Smooth muscle cell of the brain vasculature (primary cell): Measurements from ENCODE around the gene ITGA1.
"Not testable (repeated sequence)": the region's sequence is repeated elsewhere in the genome, so short reads cannot be mapped to it uniquely, and the experiment has no call there.

Experiments
- DNase-seq: peaks from one replicate; pipeline ENCODE4 v3.0.0-alpha.2; 2012; ENCODE audit warnings: low read depth, low spot score

ITGA1 gene

DNA sequence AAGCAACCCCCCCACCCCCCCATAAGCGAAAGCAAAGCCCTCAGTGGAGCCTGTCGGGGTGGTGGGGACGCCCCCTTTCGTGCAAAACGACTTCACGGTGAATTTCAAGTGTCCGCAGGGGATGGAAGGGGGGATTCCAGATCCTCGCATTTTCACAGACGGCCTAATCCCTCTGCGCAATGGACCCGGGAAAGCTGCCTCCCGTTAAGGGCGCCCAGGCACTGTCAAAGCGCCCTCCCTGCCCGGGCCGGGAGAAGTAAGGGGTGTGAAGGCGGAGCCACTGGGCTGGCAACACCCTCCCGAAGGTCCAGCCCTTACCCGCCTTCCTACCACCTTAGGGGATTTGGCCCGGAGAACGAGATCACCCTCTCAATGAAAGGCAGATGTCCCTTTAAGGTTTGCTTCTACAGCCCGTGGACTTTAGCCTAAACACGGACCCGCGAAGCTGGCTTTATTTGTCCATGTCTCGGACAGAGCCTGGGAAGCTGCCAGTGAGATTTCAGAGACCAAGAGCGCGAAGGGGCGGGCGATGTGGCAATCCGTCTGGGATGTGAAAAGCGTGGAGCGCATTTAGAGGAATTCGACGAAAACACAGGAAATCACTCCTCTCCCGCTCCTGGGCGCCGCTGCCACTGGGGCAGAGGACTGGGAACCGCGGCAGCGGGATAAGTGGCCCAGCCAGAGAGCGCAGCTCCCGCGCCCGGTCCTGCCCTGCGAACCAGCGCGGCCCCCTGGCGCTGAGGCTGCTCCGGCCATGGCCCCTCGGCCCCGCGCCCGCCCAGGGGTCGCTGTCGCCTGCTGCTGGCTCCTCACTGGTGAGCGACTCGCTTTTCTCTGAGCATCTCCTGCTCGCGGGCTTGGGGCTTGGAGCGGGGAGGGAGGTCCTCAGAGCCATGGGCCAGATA lies at the start of gene ITGA1, which contains the start of gene PELO:
TSS of gene ITGA1 (plus strand) at position 317 of the 905 bp plus-strand sequence. CDS start at position 755, 438 bp downstream.
TSS of gene PELO (plus strand) at position 317 of the 905 bp plus-strand sequence. CDS start 12,479 bp downstream, outside the sequence.
- DNase-seq: peak; percentile 49

DNA sequence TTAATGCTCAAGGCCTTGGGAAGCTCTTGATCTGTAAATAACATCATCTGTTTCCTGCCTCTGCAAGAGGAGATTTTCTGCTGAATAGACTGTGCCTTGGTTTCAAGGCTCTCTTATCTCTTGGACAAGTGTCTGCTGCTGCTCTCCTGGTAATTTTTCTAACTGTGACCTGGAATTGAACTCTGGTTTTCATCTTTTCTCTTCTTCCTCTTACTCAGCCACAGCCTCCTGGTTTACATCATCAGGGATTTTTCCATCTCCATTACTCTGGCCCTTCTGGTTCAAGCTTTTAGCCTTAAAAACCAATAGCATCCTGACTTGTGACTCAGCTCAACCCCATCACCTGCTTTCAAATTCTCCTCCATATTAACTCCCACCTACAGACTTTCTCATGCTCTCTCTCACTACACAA lies 49.6 kb upstream of the ITGA1 start:
- no peak for DNase-seq

GRCh38 chr5:52740007-52740406 lies 47.7 kb upstream of the ITGA1 start:
- DNase-seq: no peak

DNA sequence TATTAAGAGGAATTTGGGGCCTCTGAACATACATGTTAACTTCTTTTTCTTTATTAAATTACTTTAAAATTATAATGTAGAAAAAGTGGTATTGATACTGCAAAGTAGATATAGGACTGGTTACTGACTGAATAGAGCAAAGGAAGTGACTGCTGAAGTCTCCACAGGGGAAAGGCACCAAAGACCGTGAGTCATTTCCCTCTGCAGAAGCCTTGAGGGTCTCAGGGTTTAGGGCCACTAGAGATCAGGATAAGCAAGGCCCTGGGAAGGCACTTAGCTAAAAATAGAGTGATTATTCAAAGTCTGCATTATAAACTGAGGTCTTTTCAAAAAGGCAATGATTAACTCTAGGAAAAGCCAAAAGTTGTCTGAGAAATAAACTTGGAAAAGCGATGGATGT lies 44.7 kb upstream of the ITGA1 start:
- DNase-seq: no peak

- DNase-seq: no peak
Observed at GRCh38 chr5:52743529-52743928, 44.2 kb upstream of the ITGA1 start.

- DNase-seq: no peak
Observed at GRCh38 chr5:52743970-52744369, 43.7 kb upstream of the ITGA1 start.

DNA sequence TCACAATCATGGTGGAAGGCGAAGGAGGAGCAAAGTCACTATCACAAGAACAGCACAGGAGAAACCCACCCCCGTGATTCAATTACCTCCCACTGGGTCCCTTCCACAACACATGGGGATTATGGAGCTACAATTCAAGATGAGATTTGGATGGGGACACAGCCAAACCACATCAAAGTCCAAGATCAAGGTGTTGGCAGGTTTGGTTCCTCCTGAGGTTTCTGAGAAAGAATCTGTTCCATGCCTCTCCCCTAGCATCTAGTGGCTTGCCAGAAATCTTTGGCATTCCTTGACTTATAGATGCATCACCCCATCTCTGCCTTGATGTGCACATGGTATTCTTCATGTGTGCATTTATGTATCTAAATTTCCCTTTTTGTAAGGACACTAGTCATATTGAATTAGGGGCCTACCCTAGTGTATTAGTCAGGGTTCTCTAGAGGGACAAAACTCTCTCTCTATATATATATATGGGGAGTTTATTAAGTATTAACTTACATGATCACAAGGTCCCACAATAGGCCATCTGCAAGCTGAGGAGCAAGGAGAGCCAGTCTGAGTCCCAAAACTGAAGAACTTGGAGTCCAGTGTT lies 42.8 kb upstream of the ITGA1 start:
- DNase-seq: not testable (repeated sequence)

DNA sequence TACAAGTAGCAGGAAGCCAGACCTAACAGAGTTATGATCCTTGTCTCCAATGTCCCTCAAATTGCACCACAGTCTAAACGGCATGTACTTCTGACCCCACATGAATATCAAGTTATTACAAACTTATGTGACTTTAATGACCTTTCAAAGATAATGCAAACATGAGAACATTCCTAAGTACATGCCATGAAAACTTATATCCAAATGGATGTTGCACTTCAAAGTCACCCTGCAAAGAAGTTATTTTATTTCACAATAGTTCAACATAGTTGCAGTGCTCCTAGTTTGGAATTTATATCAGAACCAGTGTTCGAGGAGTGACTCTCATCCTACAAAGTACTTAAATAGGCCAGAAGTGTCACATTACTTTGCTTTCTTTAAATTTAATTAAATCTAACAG lies 41.2 kb upstream of the ITGA1 start:
- no peak for DNase-seq

DNA sequence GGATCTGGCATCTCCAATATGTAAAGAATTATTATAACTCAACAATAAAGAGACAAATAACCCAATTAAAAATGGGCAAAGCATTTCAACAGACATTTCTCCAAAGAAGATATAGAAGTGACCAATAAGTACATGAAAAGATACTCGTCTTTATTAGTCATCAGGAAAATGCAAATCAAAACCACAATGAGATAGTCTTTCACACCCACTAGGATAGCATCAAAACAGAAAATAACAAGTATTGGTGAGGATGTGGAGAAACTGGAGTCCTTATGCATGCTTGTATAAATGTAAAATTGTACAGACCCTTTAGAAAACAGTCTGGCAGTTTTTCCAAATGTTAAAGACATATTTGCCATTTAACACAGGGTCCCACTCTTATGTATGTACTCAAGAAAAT lies 39.1 kb upstream of the ITGA1 start:
- DNase-seq: no peak

GRCh38 chr5:52749666-52750065 lies 38.0 kb upstream of the ITGA1 start:
- no peak for DNase-seq

DNA sequence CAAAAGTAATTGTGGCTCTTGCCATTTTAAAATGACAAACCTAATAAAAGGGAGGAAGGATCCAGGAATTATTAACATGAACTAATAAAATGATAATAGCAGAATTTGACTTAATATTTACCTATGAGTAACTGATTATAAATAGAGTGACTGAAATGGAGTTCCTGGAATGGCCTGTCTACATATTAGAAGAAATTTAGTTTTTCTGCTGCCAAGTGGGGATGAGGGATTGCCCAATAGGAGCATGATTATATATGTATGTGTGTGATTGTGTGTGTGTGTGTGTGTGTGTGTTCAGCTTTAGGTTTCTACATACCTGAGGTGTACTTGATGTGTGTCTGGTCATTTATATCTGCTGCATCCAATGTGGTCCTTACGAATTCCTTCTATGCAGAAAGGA lies 36.6 kb upstream of the ITGA1 start:
- DNase-seq: no peak

GRCh38 chr5:52754051-52754450 lies 33.7 kb upstream of the ITGA1 start:
- DNase-seq: no peak

- no peak for DNase-seq
Observed at GRCh38 chr5:52757527-52757926, 30.2 kb upstream of the ITGA1 start.

DNA sequence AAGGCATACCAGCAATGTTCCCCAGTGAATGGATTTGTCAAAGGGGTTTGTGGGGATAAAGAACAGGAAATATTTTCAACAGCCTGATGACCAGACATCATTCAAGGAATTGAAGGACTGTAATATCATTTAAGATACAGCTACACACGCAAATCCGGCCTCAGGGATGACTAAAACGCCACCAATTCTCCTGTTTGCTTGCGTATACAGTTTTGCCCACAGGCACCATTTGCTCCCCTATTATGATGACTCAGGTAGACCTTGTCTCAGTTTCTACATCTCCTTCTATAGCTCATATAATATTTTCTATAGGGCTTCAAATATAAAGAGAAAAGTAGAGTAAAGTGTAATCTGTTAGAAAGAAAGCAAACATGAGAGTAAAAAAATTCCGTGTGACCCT lies 29.7 kb upstream of the ITGA1 start:
- DNase-seq: no peak

DNA sequence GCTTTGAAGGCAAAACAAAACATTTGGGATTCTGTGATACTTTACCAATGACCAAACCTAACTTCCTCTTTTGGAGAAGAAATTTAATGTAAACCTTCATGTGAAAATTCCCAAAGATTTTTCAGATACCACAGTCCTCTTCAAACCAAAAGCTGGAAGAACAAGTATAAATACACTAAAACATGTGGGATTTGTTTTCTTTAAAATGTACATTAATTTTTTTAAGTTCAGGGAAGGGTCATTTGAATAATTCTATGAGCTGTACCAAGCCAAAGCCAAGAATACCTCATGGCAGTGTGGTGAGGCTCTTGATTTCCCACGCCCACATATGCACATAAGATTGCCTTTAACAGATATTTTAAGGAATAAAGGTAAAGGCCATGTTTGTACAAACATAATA lies 28.4 kb upstream of the ITGA1 start:
- no peak for DNase-seq

DNA sequence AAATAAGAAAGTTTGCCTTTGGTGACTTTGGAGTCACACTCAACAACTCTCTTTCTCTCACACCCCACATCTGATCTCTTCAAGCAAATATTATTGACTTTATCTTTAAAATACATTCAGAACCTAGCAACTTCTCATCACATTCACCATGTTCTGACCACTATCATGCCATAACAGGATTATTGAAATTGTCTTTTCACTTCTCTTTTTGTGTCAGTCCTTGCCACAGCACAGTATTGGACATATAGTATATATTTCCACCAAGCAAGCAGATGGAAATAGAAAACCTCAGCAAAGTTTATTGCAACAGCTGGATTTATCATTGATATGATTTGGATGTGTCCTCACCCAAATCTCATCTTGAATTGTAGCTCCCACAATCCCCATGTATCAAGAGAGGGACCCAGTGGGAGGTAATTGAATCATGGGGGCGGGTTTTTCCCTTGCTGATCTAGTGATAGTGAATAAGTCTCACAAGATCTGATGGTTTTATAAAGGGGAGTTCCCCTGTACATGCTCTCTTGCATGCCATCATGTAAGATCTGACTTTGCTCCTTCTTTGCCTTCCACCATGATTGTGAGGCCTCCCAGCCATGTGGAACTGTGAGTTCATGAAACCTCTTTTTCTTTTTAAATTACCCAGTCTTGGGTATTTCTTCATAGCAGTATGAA lies 26.9 kb upstream of the ITGA1 start:
- DNase-seq: no peak

DNA sequence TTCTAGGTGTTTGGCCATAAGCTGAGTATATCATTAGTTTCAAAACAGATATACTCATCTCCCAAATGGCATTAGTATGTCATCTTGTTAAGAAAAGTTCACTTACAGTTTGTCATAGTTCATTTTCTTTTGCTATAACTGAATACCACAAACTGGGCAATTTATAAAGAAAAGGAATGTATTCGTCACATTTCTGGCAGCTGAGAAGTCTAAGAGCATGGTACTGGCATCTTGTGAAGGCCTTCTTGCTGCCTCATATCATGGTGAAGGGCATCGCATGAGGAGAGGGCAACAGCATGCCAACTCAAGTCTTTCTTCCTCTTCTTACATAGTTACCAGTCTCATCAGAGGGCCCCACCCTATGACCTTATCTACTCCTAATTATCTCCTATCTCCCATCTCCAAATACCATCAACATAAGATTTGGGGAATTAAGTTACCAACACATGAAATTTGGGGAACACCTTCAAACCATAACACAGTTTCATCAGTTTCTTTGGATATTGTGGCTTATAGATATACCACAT lies 20.4 kb upstream of the ITGA1 start:
- DNase-seq: no peak

DNA sequence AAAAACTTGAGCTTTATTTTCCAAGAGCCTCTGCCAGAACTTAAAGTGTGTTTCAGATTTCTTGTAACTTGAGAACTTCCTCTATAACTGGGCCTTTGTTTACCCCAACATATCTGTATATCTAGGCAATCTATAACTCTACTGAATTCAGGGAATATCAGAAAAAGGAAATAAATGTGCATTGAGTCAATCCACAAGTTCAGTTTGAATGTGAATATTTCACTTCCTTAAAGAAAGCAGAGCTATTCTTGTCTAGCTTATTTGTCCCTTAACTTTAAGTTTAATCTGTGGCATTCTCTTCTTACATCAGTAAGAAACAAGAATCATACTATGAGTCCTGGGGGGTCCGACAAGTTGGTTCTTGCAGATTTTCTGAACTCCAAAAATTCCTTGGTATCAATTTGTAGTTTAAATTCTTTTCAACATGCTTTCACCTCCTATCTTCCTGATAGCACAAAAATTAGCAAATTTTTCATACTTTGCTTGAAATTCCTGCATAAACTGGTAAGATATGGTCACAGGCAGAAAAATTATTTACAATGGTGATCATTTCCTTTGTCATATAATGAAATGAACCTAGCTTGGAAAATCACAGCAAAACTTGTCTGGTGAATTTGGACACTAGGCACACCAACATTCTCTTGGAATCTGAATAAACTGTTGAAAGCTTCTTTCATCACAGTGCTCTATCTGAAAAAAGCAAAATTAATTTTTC lies 19.8 kb upstream of the ITGA1 start:
- no peak for DNase-seq

- DNase-seq: no peak
Observed at GRCh38 chr5:52769061-52769460, 18.7 kb upstream of the ITGA1 start.

DNA sequence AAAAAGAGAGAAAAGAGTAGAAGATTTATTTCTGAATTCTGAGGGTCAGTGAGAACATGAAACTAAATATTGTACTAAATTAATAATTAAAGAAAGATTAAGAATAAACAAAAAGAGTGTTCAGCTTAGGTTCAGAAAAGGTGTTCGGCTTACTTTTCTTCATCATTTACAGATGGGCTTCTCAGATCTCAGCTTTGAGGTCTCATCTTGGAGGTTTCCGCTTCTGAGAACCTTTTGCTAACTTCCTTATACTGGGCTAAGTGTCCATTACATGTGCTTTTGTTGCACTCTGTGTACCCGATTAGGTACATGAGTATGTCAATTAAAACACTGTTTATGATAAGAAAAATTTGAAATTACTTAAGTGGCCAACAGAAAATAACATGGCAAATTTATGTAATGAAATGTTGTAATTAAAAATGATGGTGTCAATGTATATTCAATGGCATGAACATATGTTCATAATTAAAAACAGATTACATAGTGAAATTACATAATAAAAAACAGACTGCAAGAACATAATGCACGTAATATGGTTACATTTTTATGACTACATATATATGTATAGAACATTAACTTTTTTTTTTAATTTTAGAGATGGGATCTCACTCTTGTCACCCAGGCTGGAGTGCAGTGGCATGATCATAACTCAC lies 17.3 kb upstream of the ITGA1 start:
- DNase-seq: no peak
